Neuronal stem cell (in vitro differentiated cells): ENCODE measurements around the gene DNAJA3. TPM values are rescaled to one million over a fixed set of nuclear protein-coding genes. Genes with fewer than 3 reads are reported as not detected.
A peak's percentile ranks its signal among the peaks of the same experiment; 100 is the strongest.

Experiments
- DNase-seq: peaks from one replicate; pipeline ENCODE4 v3.0.0-alpha.2; 2013; ENCODE audit warnings: low spot score
- H2AFZ ChIP-seq: one replicate; pipeline ENCODE4 v1.6.1; 2013; ENCODE audit warnings: mild to moderate bottlenecking, low read length, inconsistent platforms
- H2AK5ac ChIP-seq: 2 replicates; pipeline ENCODE4 v1.6.1; 2013; ENCODE audit warnings: low read depth, mild to moderate bottlenecking, inconsistent platforms, low read length, moderate library complexity, mixed read lengths
- H2BK120ac ChIP-seq: 2 replicates; pipeline ENCODE4 v1.6.1; 2013; ENCODE audit warnings: low read depth, mild to moderate bottlenecking, inconsistent platforms, low read length, moderate library complexity, mixed read lengths
- H2BK12ac ChIP-seq: one replicate; pipeline ENCODE4 v1.6.1; 2013; ENCODE audit warnings: low read length, inconsistent platforms
- H2BK15ac ChIP-seq: 2 replicates; pipeline ENCODE4 v1.6.1; 2013; ENCODE audit warnings: mild to moderate bottlenecking, low read length, inconsistent platforms, mixed read lengths
- H2BK5ac ChIP-seq: one replicate; pipeline ENCODE4 v1.6.1; 2013; ENCODE audit warnings: inconsistent platforms, mild to moderate bottlenecking, low read length, moderate library complexity
- H3K14ac ChIP-seq: one replicate; pipeline ENCODE4 v1.6.1; 2013; ENCODE audit warnings: low read length, inconsistent platforms
- H3K18ac ChIP-seq: 2 replicates; pipeline ENCODE4 v1.6.1; 2013; ENCODE audit warnings: low read length, inconsistent platforms
- H3K23ac ChIP-seq: 2 replicates; pipeline ENCODE4 v1.6.1; 2013; ENCODE audit warnings: low read depth, mild to moderate bottlenecking, mixed read lengths, low read length, inconsistent platforms; ENCODE audit not compliant: poor library complexity
- H3K27ac ChIP-seq: replicated peaks from 3 replicates; pipeline ENCODE4 v1.5.1; 2013; ENCODE audit warnings: low read length, inconsistent platforms
- H3K27me3 ChIP-seq, 3 experiments: 2 replicates each; pipeline ENCODE4 v1.6.1; 2013; ENCODE audit warnings: low read length in 3 of 3, mild to moderate bottlenecking in 2 of 3, inconsistent platforms in 1 of 3, low read depth in 1 of 3, mixed read lengths in 1 of 3, moderate library complexity in 1 of 3; ENCODE audit not compliant: control insufficient read depth in 3 of 3, insufficient read depth in 3 of 3
- H3K36me3 ChIP-seq, 2 donors: replicated peaks in 1 of 2; 2 replicates each; pipeline ENCODE4 v1.6.1; 2013; ENCODE audit warnings: low read length in 2 of 2; ENCODE audit not compliant: control insufficient read depth in 2 of 2, insufficient read depth in 2 of 2
- H3K4ac ChIP-seq: 2 replicates; pipeline ENCODE4 v1.6.1; 2013; ENCODE audit warnings: inconsistent platforms, mild to moderate bottlenecking, low read length, moderate library complexity
- H3K4me1 ChIP-seq, 2 donors: 1 replicate in 1 of 2; 2 replicates in 1 of 2; pipeline ENCODE4 v1.6.1; 2013; ENCODE audit warnings: low read length in 2 of 2, low read depth in 1 of 2; ENCODE audit not compliant: control insufficient read depth in 2 of 2, insufficient read depth in 1 of 2
- H3K4me2 ChIP-seq: one replicate; pipeline ENCODE4 v1.6.1; 2013; ENCODE audit warnings: mild to moderate bottlenecking, low read length, inconsistent platforms; ENCODE audit not compliant: insufficient read depth, poor library complexity, severe bottlenecking
- H3K4me3 ChIP-seq, 2 donors: 2 replicates each; pipeline ENCODE4 v1.5.1; 2013; ENCODE audit warnings: low read length in 2 of 2, mild to moderate bottlenecking in 2 of 2, inconsistent platforms in 1 of 2, moderate library complexity in 1 of 2
- H3K79me1 ChIP-seq: one replicate; pipeline ENCODE4 v1.6.1; 2013; ENCODE audit warnings: low read depth, mild to moderate bottlenecking, inconsistent platforms, low read length, moderate library complexity
- H3K9ac ChIP-seq: one replicate; pipeline ENCODE4 v1.6.1; 2013; ENCODE audit warnings: mild to moderate bottlenecking, low read depth, low read length, inconsistent platforms; ENCODE audit not compliant: poor library complexity
- H3K9me3 ChIP-seq, 2 donors: replicated peaks in 1 of 2; 2 replicates each; pipeline versions ENCODE3 to v1.6.1; 2013; ENCODE audit warnings: low read length in 2 of 2, mild to moderate bottlenecking in 2 of 2, inconsistent platforms in 1 of 2, low read depth in 1 of 2, mixed read lengths in 1 of 2, moderate library complexity in 1 of 2; ENCODE audit not compliant: control insufficient read depth in 2 of 2, insufficient read depth in 1 of 2
- H4K8ac ChIP-seq: one replicate; pipeline ENCODE4 v1.6.1; 2013; ENCODE audit warnings: low read depth, mild to moderate bottlenecking, inconsistent platforms, low read length, moderate library complexity
- H4K91ac ChIP-seq: one replicate; pipeline ENCODE4 v1.6.1; 2013; ENCODE audit warnings: low read length, low read depth, mild to moderate bottlenecking, inconsistent platforms; ENCODE audit not compliant: poor library complexity
- WGBS, 2 donors: extraction: QIAGEN DNeasy Blood & Tissue Kit; methylation state at CpG; one replicate each; pipeline ENCODE4 v1.1.7; 2013; ENCODE audit warnings: missing lambda C conversion rate in 2 of 2, mixed read lengths in 1 of 2; ENCODE audit not compliant: insufficient read length in 2 of 2, insufficient replicate concordance in 1 of 2; ENCODE audit errors: extremely low coverage in 2 of 2; 5-methylcytosine and 5-hydroxymethylcytosine counted together
- polyA plus RNA-seq, 2 experiments: library from polyadenylated mRNA; stranded (reverse); fragments of 200-250 nt; gene quantifications; one replicate each; pipeline ENCODE4 v1.2.3, GENCODE V29; 2013

DNAJA3 gene
- polyA plus RNA-seq (2013, experiment 1 of 2): 34.6 TPM
- polyA plus RNA-seq (2013, experiment 2 of 2): 34.4 TPM

- H3K27ac ChIP-seq: peak within 1 kb of the TSS; percentile 93
Measured at GRCh38 chr16:4425378-4426020, at the start of gene DNAJA3. TSS of gene DNAJA3 (plus strand) at chr16:4425868. CDS start at chr16:4425882, 14 bp downstream.

DNA sequence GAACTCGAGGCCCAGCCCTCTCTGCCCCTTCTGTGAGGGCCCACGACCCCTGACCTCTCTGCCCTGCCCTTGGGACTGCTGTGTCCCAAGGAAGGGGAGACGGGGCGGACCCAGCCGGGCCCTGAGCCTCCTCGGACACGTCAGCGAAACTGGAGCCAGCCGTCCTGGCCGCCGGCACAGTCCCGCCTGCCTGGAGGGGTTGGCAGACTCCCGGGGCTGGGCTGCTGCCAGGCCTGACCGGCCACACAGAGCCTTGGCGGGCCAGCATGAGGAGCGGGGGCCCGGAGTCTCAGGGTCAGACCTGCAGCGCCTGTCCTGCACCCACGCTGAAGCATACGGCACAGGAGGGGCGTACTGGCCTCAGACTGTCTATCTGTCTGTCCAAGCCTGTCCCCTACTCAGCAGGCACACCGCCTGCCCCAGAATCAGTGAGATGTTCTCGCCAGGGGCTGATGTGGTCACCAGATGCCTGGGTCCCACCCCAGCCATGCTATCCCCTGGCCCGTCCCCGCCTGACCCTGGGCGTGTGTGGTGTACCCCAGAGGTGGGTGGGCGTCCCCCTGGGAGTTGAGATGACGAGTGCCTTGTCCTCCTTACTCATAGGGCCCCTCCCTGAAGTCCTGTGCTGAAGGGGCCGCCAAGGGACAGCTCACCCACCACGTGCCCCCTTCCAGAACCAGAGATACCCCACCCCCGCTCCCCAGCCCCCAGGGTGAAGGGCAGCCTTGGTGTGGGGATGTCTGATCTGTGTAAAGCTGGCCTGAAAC lies 49.4 kb upstream of the DNAJA3 start:
- Histone ChIP-seq H3K4me1 (peaks cover 44 to 53% of the 10 kb centered on the region in 2 donors), H3K18ac (peak overlapping the region; percentile 68), H3K27ac (peak overlapping the region; percentile 22), H2BK120ac (no peak overlapping the region), H2AFZ (no peak overlapping the region), H2BK5ac (no peak overlapping the region), H2AK5ac (peak overlapping the region; percentile 96), H4K91ac (no peak overlapping the region), H3K4me2 (no peak overlapping the region), H4K8ac (no peak overlapping the region), H3K9ac (peak overlapping the region; percentile 68), H3K4ac (peak overlapping the region; percentile 53), H2BK12ac (no peak overlapping the region), H3K79me1 (peaks cover 9% of the 10 kb centered on the region), H3K36me3 (peaks cover 0 to 2% of the 10 kb centered on the region in 2 donors), H3K9me3 (no peaks in the 10 kb centered on the region), H2BK15ac (peak overlapping the region; percentile 77), H3K14ac (peak overlapping the region; percentile 94), H3K4me3 (no peak overlapping the region), H3K27me3 (no peaks in the 10 kb centered on the region), H3K23ac (peak overlapping the region; percentile 69)
- DNase-seq: no peak
- whole genome bisulfite sequencing, 2 donors: no CpG with 5 or more reads among the region's 31 CpGs

More at GRCh38 chr16:4425378-4426020, at the start of gene DNAJA3:
- peak; percentile 93 for DNase-seq
- peak within 1 kb of the TSS; percentile 72 for H2BK120ac ChIP-seq
- peak within 1 kb of the TSS; percentile 88 for H2AK5ac ChIP-seq
- H3K14ac ChIP-seq: peak within 1 kb of the TSS; percentile 85
- H3K36me3 ChIP-seq: peaks cover 2 to 20% of the 10 kb centered on the region in 2 donors
- H2BK5ac ChIP-seq: peak within 1 kb of the TSS; percentile 75
- H2AFZ ChIP-seq: peak within 1 kb of the TSS; percentile 85
- peak within 1 kb of the TSS; percentile 84 for H3K4ac ChIP-seq
- peak within 1 kb of the TSS; percentile 97 for H3K9ac ChIP-seq
- no peak within 1 kb of the TSS for H4K91ac ChIP-seq
- no peaks in the 10 kb centered on the region for H3K9me3 ChIP-seq
- no peak within 1 kb of the TSS for H2BK12ac ChIP-seq
- peak within 1 kb of the TSS; percentile 53 for H4K8ac ChIP-seq
- H3K4me2 ChIP-seq: peak within 1 kb of the TSS; percentile 97
- H3K27me3 ChIP-seq: no peaks in the 10 kb centered on the region
- H3K4me1 ChIP-seq: peaks cover 5 to 9% of the 10 kb centered on the region in 2 donors
- H3K23ac ChIP-seq: peak within 1 kb of the TSS; percentile 99
- H2BK15ac ChIP-seq: peak within 1 kb of the TSS; percentile 81
- peak within 1 kb of the TSS; percentile 57 to 98 for H3K4me3 ChIP-seq
- H3K18ac ChIP-seq: peak within 1 kb of the TSS; percentile 99
- WGBS, 2 donors: no CpG with 5 or more reads among the region's 68 CpGs
- peaks cover 11% of the 10 kb centered on the region for H3K79me1 ChIP-seq

GRCh38 chr16:4376893-4377572 lies 48.6 kb upstream of the DNAJA3 start:
- Histone ChIP-seq H3K18ac (no peak overlapping the region), H2BK5ac (no peak overlapping the region), H3K79me1 (peaks cover 10% of the 10 kb centered on the region), H3K23ac (no peak overlapping the region), H3K14ac (no peak overlapping the region), H2BK15ac (no peak overlapping the region), H3K9me3 (no peaks in the 10 kb centered on the region), H3K9ac (no peak overlapping the region), H3K4ac (no peak overlapping the region), H3K36me3 (peaks cover 0 to 9% of the 10 kb centered on the region in 2 donors), H3K4me3 (peak overlapping the region in 1 of 2 donors; percentile 28), H4K91ac (no peak overlapping the region), H4K8ac (no peak overlapping the region), H2AFZ (no peak overlapping the region), H2AK5ac (peak overlapping the region; percentile 96), H3K27me3 (no peaks in the 10 kb centered on the region), H2BK12ac (no peak overlapping the region), H3K27ac (no peak overlapping the region), H3K4me2 (no peak overlapping the region), H2BK120ac (no peak overlapping the region), H3K4me1 (peaks cover 44 to 51% of the 10 kb centered on the region in 2 donors)
- no CpG with 5 or more reads among the region's 27 CpGs for WGBS, 2 donors
- DNase-seq: no peak
